Thyroid gland (tissue), 4 donors: ENCODE data around the gene WNT3. TPM values are rescaled to one million over a fixed set of nuclear protein-coding genes. Genes with fewer than 3 reads are reported as not detected.

Experiments used
- DNase-seq, 2 donors: peaks; one replicate each; pipeline ENCODE4 v3.0.0-alpha.2; 2019
- H3K27ac ChIP-seq, 3 donors: fragments of 200-600 bp; sonication (generic); 1 replicate in 2 of 3; 2 replicates in 1 of 3; pipeline ENCODE4 v1.5.1; 2016 to 2019; ENCODE audit warnings: mild to moderate bottlenecking in 1 of 3, moderate library complexity in 1 of 3
- H3K27me3 ChIP-seq: fragments of 200-600 bp; sonication (generic); one replicate; pipeline ENCODE4 v1.5.1; 2019
- H3K36me3 ChIP-seq, 2 donors: fragments of 200-600 bp; sonication (generic); one replicate each; pipeline ENCODE4 v1.5.1; 2016 to 2019
- H3K4me1 ChIP-seq, 2 donors: fragments of 200-600 bp; sonication (generic); one replicate each; pipeline ENCODE4 v1.5.1; 2017 to 2019
- H3K4me3 ChIP-seq, 3 donors: fragments of 200-600 bp; sonication (generic); replicated peaks in 1 of 3; 1 replicate in 2 of 3; 2 replicates in 1 of 3; pipeline ENCODE4 v1.5.1; 2016; ENCODE audit warnings: mild to moderate bottlenecking in 1 of 3
- H3K9me3 ChIP-seq: fragments of 200-600 bp; sonication (generic); one replicate; pipeline ENCODE4 v1.5.1; 2017
- CTCF ChIP-seq, 6 experiments: fragments of 200-600 bp in 3 of 6; fragments of 450-650 bp in 3 of 6; sonication (generic) in 3 of 6; IDR thresholded peaks; one replicate each; pipeline ENCODE4 v1.5.1; 2016 to 2019; ENCODE audit warnings: antibody characterized with exemption in 6 of 6, mild to moderate bottlenecking in 2 of 6, inconsistent platforms in 1 of 6, moderate library complexity in 1 of 6
- POLR2A ChIP-seq, 2 donors: fragments of 450-650 bp; IDR thresholded peaks; one replicate each; pipeline ENCODE4 v1.6.1; 2017; ENCODE audit warnings: antibody characterized with exemption in 2 of 2, mild to moderate bottlenecking in 2 of 2, moderate library complexity in 1 of 2
- WGBS, 2 donors: methylation state at CpG; one replicate each; pipeline ENCODE4 v1.1.5; 2017; 5-methylcytosine and 5-hydroxymethylcytosine counted together
- intact Hi-C: fragments of 100-400 bp; cut with DNase I; formaldehyde crosslinking; loops from one replicate; pipeline ENCODE4 v1.15.1; 2023
- total RNA-seq, 4 donors: library from RNA; depleted of rRNA; stranded (reverse); fragments of >200 nt; gene quantifications; one replicate each; pipeline ENCODE4 v1.2.3, GENCODE V29; 2016

The WNT3 gene
- total RNA-seq, 4 donors from 2014 or later, result 0.68 to 2.4 (median 0.82) TPM

- intact Hi-C loops, result no loop called here
- Histone ChIP-seq H3K27ac (no peak overlapping the region), H3K4me3 (no peak overlapping the region), H3K9me3 (no peaks in the 10 kb centered on the region), H3K4me1 (peaks cover 3 to 13% of the 10 kb centered on the region in 2 donors), H3K36me3 (peaks cover 0 to 4% of the 10 kb centered on the region in 2 donors), H3K27me3 (no peaks in the 10 kb centered on the region)
- TF ChIP-seq POLR2A (IDR thresholded peaks at IDR 0.05), result no peak
- no peak for TF ChIP-seq CTCF (IDR thresholded peaks at IDR 0.05)
- 99 to 100% methylated on average over 4 of the region's 4 CpGs for WGBS, 2 donors
- no peak for DNase-seq
Measured at GRCh38 chr17:46717999-46718398, 100.5 kb downstream of the WNT3 start.

Other genes starting within 250 kb of the WNT3 start
- gene ARL17A, start 239.0 kb downstream of the WNT3 start, total RNA-seq, result 10 to 100 TPM; 17.3 to 31.6 (median 27.6) TPM
- gene NSF, start 228.0 kb downstream of the WNT3 start, total RNA-seq, result 10 to 100 TPM; 28.9 to 61.9 (median 45.7) TPM
- gene WNT9B, start 32.9 kb upstream of the WNT3 start, total RNA-seq, result 1 to 10 TPM in 1 of 4 donors, not detected in 3; 1.2 TPM
- 10 to 100 TPM; 45.9 to 88.3 (median 51.6) TPM for gene GOSR2, start 104.5 kb upstream of the WNT3 start, total RNA-seq
- not detected for gene RPRML, start 160.6 kb upstream of the WNT3 start, total RNA-seq